HepG2 (cell line): Measurements from ENCODE around the gene CBLC. TPM values are rescaled to one million over a fixed set of nuclear protein-coding genes. Genes with fewer than 3 reads are reported as not detected.

Source experiments
- GABPA ChIP-seq, 2 experiments: IDR thresholded peaks; 2 replicates each; pipeline ENCODE4 v1.6.1; 2011 to 2016; ENCODE audit warnings: low read depth in 2 of 2, low read length in 1 of 2, missing biosample characterization in 1 of 2, missing genetic modification characterization in 1 of 2
- GABPB1 ChIP-seq: IDR thresholded peaks from 2 replicates; pipeline ENCODE4 v1.6.1; 2016; ENCODE audit warnings: mild to moderate bottlenecking, missing genetic modification reagents, moderate library complexity, missing compliant biosample characterization
- GPN1 ChIP-seq: sonication (generic); formaldehyde crosslinking; IDR thresholded peaks from 2 replicates; pipeline ENCODE4 v1.5.1; 2020; ENCODE audit warnings: missing genetic modification reagents, borderline replicate concordance
- HNF4A ChIP-seq: sonication (generic); formaldehyde crosslinking; IDR thresholded peaks from 2 replicates; pipeline ENCODE4 v1.4.0; 2020; ENCODE audit warnings: missing genetic modification reagents
- HNRNPL ChIP-seq: fragments of 200-400 bp; formaldehyde crosslinking; IDR thresholded peaks from 2 replicates; pipeline ENCODE4 v1.6.1; 2017; ENCODE audit warnings: mild to moderate bottlenecking, low read depth, low read length
- ISL2 ChIP-seq: sonication (generic); formaldehyde crosslinking; IDR thresholded peaks from 2 replicates; pipeline ENCODE4 v1.5.0; 2020; ENCODE audit warnings: missing genetic modification reagents
- KAT7 ChIP-seq: IDR thresholded peaks from 2 replicates; pipeline ENCODE4 v1.6.1; 2018; ENCODE audit warnings: borderline replicate concordance, missing compliant biosample characterization
- KLF12 ChIP-seq: sonication (generic); formaldehyde crosslinking; IDR thresholded peaks from 2 replicates; pipeline ENCODE4 v1.4.0; 2020; ENCODE audit warnings: missing genetic modification reagents, borderline replicate concordance
- NAIF1 ChIP-seq: sonication (generic); formaldehyde crosslinking; IDR thresholded peaks from 2 replicates; pipeline ENCODE4 v1.5.0; 2020; ENCODE audit warnings: mild to moderate bottlenecking, missing genetic modification reagents, borderline replicate concordance
- NFE2 ChIP-seq: sonication (generic); formaldehyde crosslinking; IDR thresholded peaks from 2 replicates; pipeline ENCODE4 v1.4.0; 2020; ENCODE audit warnings: missing genetic modification reagents
- RXRA ChIP-seq: sonication (generic); formaldehyde crosslinking; IDR thresholded peaks from 2 replicates; pipeline ENCODE4 v1.5.1; 2020; ENCODE audit warnings: missing genetic modification reagents
- SOX6 ChIP-seq, 2 experiments: fragments of 450-650 bp in 1 of 2; sonication (generic) in 1 of 2; formaldehyde crosslinking in 1 of 2; IDR thresholded peaks; 2 replicates each; pipeline versions ENCODE4 v1.4.0 to v1.6.1; 2017 to 2020; ENCODE audit warnings: antibody characterized with exemption in 1 of 2, mild to moderate bottlenecking in 1 of 2, missing genetic modification reagents in 1 of 2
- TBX2 ChIP-seq: sonication (generic); formaldehyde crosslinking; IDR thresholded peaks from 2 replicates; pipeline ENCODE4 v1.5.0; 2020; ENCODE audit warnings: missing genetic modification reagents, mild to moderate bottlenecking, borderline replicate concordance
- TCF7 ChIP-seq: sonication (generic); IDR thresholded peaks from 2 replicates; pipeline ENCODE4 v1.6.1; 2016; ENCODE audit warnings: antibody characterized with exemption, low read depth
- ZNF264 ChIP-seq: sonication (generic); formaldehyde crosslinking; IDR thresholded peaks from 2 replicates; pipeline ENCODE4 v1.4.0; 2020; ENCODE audit warnings: missing genetic modification reagents
- ZNF276 ChIP-seq: sonication (generic); formaldehyde crosslinking; IDR thresholded peaks from 2 replicates; pipeline ENCODE4 v1.4.0; 2020; ENCODE audit warnings: mild to moderate bottlenecking, low read depth, missing genetic modification reagents
- ZNF30 ChIP-seq: sonication (generic); formaldehyde crosslinking; IDR thresholded peaks from 2 replicates; pipeline ENCODE4 v1.5.0; 2020; ENCODE audit warnings: mild to moderate bottlenecking, missing genetic modification reagents
- ZNF343 ChIP-seq: sonication (generic); formaldehyde crosslinking; IDR thresholded peaks from 2 replicates; pipeline ENCODE4 v1.4.0; 2020; ENCODE audit warnings: mild to moderate bottlenecking, missing genetic modification reagents
- ZNF460 ChIP-seq: sonication (generic); formaldehyde crosslinking; IDR thresholded peaks from 2 replicates; pipeline ENCODE4 v1.5.1; 2020; ENCODE audit warnings: missing genetic modification reagents, mild to moderate bottlenecking, borderline replicate concordance
- ZNF543 ChIP-seq: sonication (generic); formaldehyde crosslinking; IDR thresholded peaks from 2 replicates; pipeline ENCODE4 v1.4.0; 2020; ENCODE audit warnings: mild to moderate bottlenecking, missing genetic modification reagents
- polyA plus RNA-seq, 8 experiments: library from polyadenylated mRNA; depleted of rRNA in 3 of 8; stranded (reverse) in 7 of 8; unstranded in 1 of 8; fragments of >200 nt; fragmentation: Illumina TruSeq in 4 of 8; extraction: Trizol in 4 of 8; gene quantifications; 2 replicates each; pipeline versions ENCODE4 v1.2.1 to v1.2.3, GENCODE V29; 2011 to 2016; ENCODE audit warnings: low read depth in 4 of 8, missing spikeins in 1 of 8, mixed read lengths in 1 of 8; ENCODE audit not compliant: insufficient read depth in 1 of 8
- total RNA-seq, 5 experiments: library from RNA; depleted of rRNA; stranded (reverse); fragments of >200 nt; fragmentation: Illumina TruSeq; extraction: Trizol; gene quantifications; 2 replicates each; pipeline ENCODE4 v1.2.3, GENCODE V29; 2016; ENCODE audit warnings: low read depth in 1 of 5
- TF ChIP-seq, protein P1 (sequence below): sonication (generic); formaldehyde crosslinking; conservative IDR thresholded peaks from 2 replicates; pipeline ENCODE4 v1.8.0; 2022; ENCODE audit warnings: mild to moderate bottlenecking, moderate library complexity, missing genetic modification reagents
- TF ChIP-seq, protein P2 (sequence below): sonication (generic); formaldehyde crosslinking; IDR thresholded peaks from 2 replicates; pipeline ENCODE4 v1.8.0; 2022; ENCODE audit warnings: mild to moderate bottlenecking, missing genetic modification reagents, borderline replicate concordance
- TF ChIP-seq, protein P3 (sequence below): sonication (generic); formaldehyde crosslinking; IDR thresholded peaks from 2 replicates; pipeline ENCODE4 v1.4.0; 2020; ENCODE audit warnings: missing genetic modification reagents, borderline replicate concordance
- TF ChIP-seq, protein P4 (sequence below): IDR thresholded peaks from 2 replicates; pipeline ENCODE4 v1.6.1; 2016; ENCODE audit warnings: missing genetic modification reagents, missing compliant biosample characterization

Gene CBLC
- total and polyA plus RNA-seq, 2 of the 13 experiments (the other 11 are each of a cell fraction or from before 2014, with no cell fraction given): 1.8 to 2.6 TPM

GRCh38 chr19:44741841-44742329, 35.8 kb upstream of the CBLC start (continued):
- TF ChIP-seq ZNF543 (CRISPR knock-in tag) (0 out of 2 replicates have a peak, but pooled peaks have one; percentile 33), ZNF343 (CRISPR knock-in tag) (no peak), RXRA (CRISPR knock-in tag) (0 out of 2 replicates have a peak, but pooled peaks have one; percentile 37), GABPB1 (peak; percentile 50; the same call in 1 of the 2 replicates), ZNF276 (CRISPR knock-in tag) (no peak), GPN1 (CRISPR knock-in tag) (no peak), GABPA (IDR thresholded peaks at IDR 0.05; ENCODE audit: low read depth, low read length) (no peak), GABPA (CRISPR knock-in tag; IDR thresholded peaks at IDR 0.05; ENCODE audit: low read depth) (no peak), NFE2 (CRISPR knock-in tag) (no peak), HNF4A (CRISPR knock-in tag) (peak; percentile 50; the same call in 1 of the 2 replicates), ZNF460 (CRISPR knock-in tag) (no peak), ISL2 (peak; percentile 41; the same call in 1 of the 2 replicates), ZNF264 (0 out of 2 replicates have a peak, but pooled peaks have one; percentile 33), NAIF1 (no peak), HNRNPL (peak; percentile 73; the same call in 1 of the 2 replicates), SOX6 (IDR thresholded peaks at IDR 0.05) (no peak), SOX6 (CRISPR knock-in tag; IDR thresholded peaks at IDR 0.05) (peak; percentile 55; the same call in 1 of the 2 replicates), KLF12 (CRISPR knock-in tag) (no peak), KAT7 (no peak), TCF7 (no peak), ZNF30 (CRISPR knock-in tag) (no peak), TBX2 (CRISPR knock-in tag) (peak; percentile 51)
- TF ChIP-seq, protein P1, sequence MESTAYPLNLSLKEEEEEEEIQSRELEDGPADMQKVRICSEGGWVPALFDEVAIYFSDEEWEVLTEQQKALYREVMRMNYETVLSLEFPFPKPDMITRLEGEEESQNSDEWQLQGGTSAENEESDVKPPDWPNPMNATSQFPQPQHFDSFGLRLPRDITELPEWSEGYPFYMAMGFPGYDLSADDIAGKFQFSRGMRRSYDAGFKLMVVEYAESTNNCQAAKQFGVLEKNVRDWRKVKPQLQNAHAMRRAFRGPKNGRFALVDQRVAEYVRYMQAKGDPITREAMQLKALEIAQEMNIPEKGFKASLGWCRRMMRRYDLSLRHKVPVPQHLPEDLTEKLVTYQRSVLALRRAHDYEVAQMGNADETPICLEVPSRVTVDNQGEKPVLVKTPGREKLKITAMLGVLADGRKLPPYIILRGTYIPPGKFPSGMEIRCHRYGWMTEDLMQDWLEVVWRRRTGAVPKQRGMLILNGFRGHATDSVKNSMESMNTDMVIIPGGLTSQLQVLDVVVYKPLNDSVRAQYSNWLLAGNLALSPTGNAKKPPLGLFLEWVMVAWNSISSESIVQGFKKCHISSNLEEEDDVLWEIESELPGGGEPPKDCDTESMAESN (CRISPR knock-in tag): no peak
- TF ChIP-seq, protein P2, sequence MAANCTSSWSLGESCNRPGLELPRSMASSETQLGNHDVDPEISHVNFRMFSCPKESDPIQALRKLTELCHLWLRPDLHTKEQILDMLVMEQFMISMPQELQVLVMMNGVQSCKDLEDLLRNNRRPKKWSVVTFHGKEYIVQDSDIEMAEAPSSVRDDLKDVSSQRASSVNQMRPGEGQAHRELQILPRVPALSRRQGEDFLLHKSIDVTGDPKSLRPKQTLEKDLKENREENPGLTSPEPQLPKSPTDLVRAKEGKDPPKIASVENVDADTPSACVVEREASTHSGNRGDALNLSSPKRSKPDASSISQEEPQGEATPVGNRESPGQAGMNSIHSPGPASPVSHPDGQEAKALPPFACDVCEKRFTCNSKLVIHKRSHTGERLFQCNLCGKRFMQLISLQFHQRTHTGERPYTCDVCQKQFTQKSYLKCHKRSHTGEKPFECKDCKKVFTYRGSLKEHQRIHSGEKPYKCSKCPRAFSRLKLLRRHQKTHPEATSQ: no peak
- TF ChIP-seq, protein P3, sequence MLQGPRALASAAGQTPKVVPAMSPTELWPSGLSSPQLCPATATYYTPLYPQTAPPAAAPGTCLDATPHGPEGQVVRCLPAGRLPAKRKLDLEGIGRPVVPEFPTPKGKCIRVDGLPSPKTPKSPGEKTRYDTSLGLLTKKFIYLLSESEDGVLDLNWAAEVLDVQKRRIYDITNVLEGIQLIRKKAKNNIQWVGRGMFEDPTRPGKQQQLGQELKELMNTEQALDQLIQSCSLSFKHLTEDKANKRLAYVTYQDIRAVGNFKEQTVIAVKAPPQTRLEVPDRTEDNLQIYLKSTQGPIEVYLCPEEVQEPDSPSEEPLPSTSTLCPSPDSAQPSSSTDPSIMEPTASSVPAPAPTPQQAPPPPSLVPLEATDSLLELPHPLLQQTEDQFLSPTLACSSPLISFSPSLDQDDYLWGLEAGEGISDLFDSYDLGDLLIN (CRISPR knock-in tag): no peak
- TF ChIP-seq, protein P4, sequence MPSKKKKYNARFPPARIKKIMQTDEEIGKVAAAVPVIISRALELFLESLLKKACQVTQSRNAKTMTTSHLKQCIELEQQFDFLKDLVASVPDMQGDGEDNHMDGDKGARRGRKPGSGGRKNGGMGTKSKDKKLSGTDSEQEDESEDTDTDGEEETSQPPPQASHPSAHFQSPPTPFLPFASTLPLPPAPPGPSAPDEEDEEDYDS (CRISPR knock-in tag): no peak
